ENCODE results near the gene DICER1.

DNA sequence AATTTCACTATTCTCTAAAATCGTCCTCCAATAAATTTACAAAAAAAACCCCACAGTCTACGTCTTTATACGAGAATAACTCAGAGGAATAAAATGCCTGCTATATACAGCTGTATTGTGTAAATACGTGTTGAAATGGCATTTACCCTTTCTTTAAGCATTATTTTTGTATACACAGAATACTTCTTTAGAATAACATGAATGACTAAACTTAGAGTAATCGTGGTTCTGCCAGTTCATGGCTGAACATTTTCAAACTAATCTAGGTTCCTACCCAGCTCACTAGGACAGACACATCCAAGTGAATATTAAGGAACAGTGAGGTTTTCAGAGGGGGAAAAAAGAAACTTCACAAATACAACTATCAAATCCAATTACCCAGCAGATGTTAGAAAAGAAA, 24.6 kb downstream of the DICER1 start:
- TF ChIP-seq, protein P1, sequence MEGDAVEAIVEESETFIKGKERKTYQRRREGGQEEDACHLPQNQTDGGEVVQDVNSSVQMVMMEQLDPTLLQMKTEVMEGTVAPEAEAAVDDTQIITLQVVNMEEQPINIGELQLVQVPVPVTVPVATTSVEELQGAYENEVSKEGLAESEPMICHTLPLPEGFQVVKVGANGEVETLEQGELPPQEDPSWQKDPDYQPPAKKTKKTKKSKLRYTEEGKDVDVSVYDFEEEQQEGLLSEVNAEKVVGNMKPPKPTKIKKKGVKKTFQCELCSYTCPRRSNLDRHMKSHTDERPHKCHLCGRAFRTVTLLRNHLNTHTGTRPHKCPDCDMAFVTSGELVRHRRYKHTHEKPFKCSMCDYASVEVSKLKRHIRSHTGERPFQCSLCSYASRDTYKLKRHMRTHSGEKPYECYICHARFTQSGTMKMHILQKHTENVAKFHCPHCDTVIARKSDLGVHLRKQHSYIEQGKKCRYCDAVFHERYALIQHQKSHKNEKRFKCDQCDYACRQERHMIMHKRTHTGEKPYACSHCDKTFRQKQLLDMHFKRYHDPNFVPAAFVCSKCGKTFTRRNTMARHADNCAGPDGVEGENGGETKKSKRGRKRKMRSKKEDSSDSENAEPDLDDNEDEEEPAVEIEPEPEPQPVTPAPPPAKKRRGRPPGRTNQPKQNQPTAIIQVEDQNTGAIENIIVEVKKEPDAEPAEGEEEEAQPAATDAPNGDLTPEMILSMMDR (IDR thresholded peaks at IDR 0.05 in 4 of 5, conservative IDR thresholded peaks at IDR 0.05 in 1 of 5): no peak
- TF ChIP-seq POLR2A (IDR thresholded peaks at IDR 0.05): no peak
